ENCODE measurements around the gene UNKL.

Gene UNKL

DNA sequence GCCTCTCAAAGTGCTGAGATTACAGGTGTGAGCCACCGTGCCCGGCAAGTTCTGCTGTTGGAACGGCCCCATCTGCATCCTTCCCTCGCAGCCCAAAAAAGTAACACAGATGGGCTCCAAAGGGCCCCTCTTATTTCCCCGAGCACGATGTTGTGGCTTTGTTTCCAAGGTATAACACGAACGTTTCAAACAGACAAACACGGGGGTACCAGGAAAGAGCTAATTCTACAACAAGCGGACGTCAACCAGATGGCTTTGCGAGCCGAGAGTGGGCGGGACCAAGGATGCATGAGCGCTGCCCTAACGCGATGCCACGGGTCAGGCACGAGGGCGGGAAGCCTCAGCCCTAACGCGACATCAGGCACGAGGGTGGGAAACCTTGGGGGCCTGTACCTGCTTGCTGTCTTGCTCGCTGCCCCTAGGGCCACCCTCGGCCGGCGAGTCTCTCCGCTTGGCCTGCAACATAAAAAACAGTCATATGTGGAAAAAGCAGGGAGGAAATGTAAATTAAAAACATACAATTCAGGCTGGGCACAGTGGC is 24.2 kb downstream of the UNKL start:
- Mint-ChIP-seq H3K27ac (no peak overlapping the region), H3K36me3 (ENCODE audit: low read depth) (peaks cover 8% of the 10 kb centered on the region), H3K4me1 (no peaks in the 10 kb centered on the region), H3K4me3 (no peak overlapping the region), H3K9me3 (no peaks in the 10 kb centered on the region), H3K27me3 (ENCODE audit: low read depth, poor library complexity) (no peaks in the 10 kb centered on the region)
- no peak for DNase-seq
- TF ChIP-seq, protein P1, sequence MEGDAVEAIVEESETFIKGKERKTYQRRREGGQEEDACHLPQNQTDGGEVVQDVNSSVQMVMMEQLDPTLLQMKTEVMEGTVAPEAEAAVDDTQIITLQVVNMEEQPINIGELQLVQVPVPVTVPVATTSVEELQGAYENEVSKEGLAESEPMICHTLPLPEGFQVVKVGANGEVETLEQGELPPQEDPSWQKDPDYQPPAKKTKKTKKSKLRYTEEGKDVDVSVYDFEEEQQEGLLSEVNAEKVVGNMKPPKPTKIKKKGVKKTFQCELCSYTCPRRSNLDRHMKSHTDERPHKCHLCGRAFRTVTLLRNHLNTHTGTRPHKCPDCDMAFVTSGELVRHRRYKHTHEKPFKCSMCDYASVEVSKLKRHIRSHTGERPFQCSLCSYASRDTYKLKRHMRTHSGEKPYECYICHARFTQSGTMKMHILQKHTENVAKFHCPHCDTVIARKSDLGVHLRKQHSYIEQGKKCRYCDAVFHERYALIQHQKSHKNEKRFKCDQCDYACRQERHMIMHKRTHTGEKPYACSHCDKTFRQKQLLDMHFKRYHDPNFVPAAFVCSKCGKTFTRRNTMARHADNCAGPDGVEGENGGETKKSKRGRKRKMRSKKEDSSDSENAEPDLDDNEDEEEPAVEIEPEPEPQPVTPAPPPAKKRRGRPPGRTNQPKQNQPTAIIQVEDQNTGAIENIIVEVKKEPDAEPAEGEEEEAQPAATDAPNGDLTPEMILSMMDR (IDR thresholded peaks at IDR 0.05), result no peak

GRCh38 chr16:1389762-1390161 is 24.7 kb downstream of the UNKL start:
- Mint-ChIP-seq H3K36me3 (ENCODE audit: low read depth) (peaks cover 8% of the 10 kb centered on the region), H3K27ac (no peak overlapping the region), H3K4me3 (no peak overlapping the region), H3K27me3 (ENCODE audit: low read depth, poor library complexity) (no peaks in the 10 kb centered on the region), H3K4me1 (no peaks in the 10 kb centered on the region), H3K9me3 (no peaks in the 10 kb centered on the region)
- DNase-seq, result no peak
- TF ChIP-seq, protein P1 (IDR thresholded peaks at IDR 0.05), result no peak

- Mint-ChIP-seq H3K9me3 (no peaks in the 10 kb centered on the region), H3K27ac (no peak overlapping the region)
- TF ChIP-seq, protein P1 (IDR thresholded peaks at IDR 0.05), result no peak
Measured at GRCh38 chr16:1387331-1387730, 27.2 kb downstream of the UNKL start.

GRCh38 chr16:1385232-1385631 is 29.3 kb downstream of the UNKL start:
- Mint-ChIP-seq H3K27ac (no peak overlapping the region), H3K9me3 (no peaks in the 10 kb centered on the region), H3K4me3 (no peak overlapping the region), H3K27me3 (ENCODE audit: low read depth, poor library complexity) (no peaks in the 10 kb centered on the region), H3K4me1 (peaks cover under 1% of the 10 kb centered on the region), H3K36me3 (ENCODE audit: low read depth) (peaks cover 1% of the 10 kb centered on the region)
- TF ChIP-seq, protein P1 (IDR thresholded peaks at IDR 0.05), result no peak
- DNase-seq, result no peak

More at GRCh38 chr16:1387331-1387730, 27.2 kb downstream of the UNKL start:
- H3K4me1 Mint-ChIP-seq, result no peaks in the 10 kb centered on the region
- H3K4me3 Mint-ChIP-seq, result no peak overlapping the region
- DNase-seq, result no peak
- no peaks in the 10 kb centered on the region for H3K27me3 Mint-ChIP-seq (ENCODE audit: low read depth, poor library complexity)
- peaks cover 4% of the 10 kb centered on the region for H3K36me3 Mint-ChIP-seq (ENCODE audit: low read depth)

GRCh38 chr16:1383556-1383955 is 30.9 kb downstream of the UNKL start:
- Mint-ChIP-seq H3K36me3 (ENCODE audit: low read depth) (no peaks in the 10 kb centered on the region), H3K4me1 (peaks cover 9% of the 10 kb centered on the region), H3K4me3 (no peak overlapping the region), H3K27ac (no peak overlapping the region), H3K27me3 (ENCODE audit: low read depth, poor library complexity) (peaks cover 7% of the 10 kb centered on the region), H3K9me3 (no peaks in the 10 kb centered on the region)
- no peak for DNase-seq
- TF ChIP-seq, protein P1 (IDR thresholded peaks at IDR 0.05), result no peak

DNA sequence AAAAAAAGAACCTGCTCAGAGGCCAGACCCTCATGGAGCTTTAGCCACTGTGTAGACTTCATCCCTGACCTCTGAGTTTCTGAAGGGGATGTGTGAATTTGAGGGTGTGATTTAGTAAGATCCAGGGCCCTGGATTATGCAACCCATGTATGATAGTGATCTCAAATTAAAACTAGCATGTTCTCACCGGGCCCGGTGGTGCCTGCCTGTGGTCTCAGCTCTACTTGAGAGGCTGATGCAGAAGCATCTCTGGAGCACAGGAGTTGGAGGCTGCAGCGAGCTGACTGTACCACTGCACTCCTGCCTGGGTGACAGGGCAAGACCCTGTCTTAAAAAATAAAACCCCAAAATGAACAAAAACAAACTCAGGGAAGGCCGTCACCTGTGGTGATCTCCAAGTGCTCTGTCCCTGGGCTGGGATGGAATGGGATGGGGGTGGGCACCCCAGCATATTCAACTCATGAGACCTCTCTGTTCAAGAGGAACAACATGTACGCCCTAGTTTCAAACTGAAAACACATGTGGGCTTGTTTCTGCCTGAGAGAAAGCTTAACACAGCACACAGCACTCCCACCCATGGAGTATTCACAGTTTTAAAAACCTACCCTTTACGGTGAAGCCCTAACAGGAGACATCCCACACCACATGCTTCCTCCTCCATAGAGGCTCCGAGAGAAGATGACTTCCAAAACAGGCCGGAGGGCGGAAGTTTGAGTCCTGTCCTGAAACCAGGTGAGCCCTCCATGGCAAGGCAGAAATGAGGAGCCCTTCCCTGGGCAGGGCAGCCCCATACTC is 32.7 kb downstream of the UNKL start:
- DNase-seq, result no peak
- H3K9me3 Mint-ChIP-seq, result no peaks in the 10 kb centered on the region
- peaks cover 20% of the 10 kb centered on the region for H3K27me3 Mint-ChIP-seq (ENCODE audit: low read depth, poor library complexity)
- no peaks in the 10 kb centered on the region for H3K36me3 Mint-ChIP-seq (ENCODE audit: low read depth)
- TF ChIP-seq, protein P1 (IDR thresholded peaks at IDR 0.05), result no peak
- H3K4me1 Mint-ChIP-seq, result peaks cover 18% of the 10 kb centered on the region
- no peak overlapping the region for H3K4me3 Mint-ChIP-seq
- H3K27ac Mint-ChIP-seq, result no peak overlapping the region

All from nephron progenitor cell (in vitro differentiated cells).